B cell (primary cell): ENCODE results near the gene SHE. TPM values are rescaled to one million over a fixed set of nuclear protein-coding genes. Genes with fewer than 3 reads are reported as not detected.

Experiments
- ATAC-seq: fragments of 200-7000 bp; cut with Tn5 transposase; one replicate; pipeline ENCODE4 v1.10.0; 2021; ENCODE audit warnings: low read depth, mild to moderate bottlenecking, moderate number of reproducible peaks, moderate library complexity
- CTCF ChIA-PET: fragments of 350-600 bp; sonication (Branson Sonifier 250); formaldehyde crosslinking; loops from one replicate; lab custom pipeline; 2021; ENCODE audit warnings: antibody characterized with exemption, inconsistent platforms; lab: Charles Lee
- POLR2A ChIA-PET: fragments of 350-600 bp; sonication (Branson Sonifier 250); formaldehyde crosslinking; loops from one replicate; lab custom pipeline; 2021; ENCODE audit warnings: antibody characterized with exemption; lab: Charles Lee
- DNase-seq: peaks from one replicate; pipeline ENCODE4 v3.0.0; 2013
- H2AFZ ChIP-seq: 2 replicates; pipeline ENCODE4 v1.6.1; 2012; ENCODE audit warnings: mild to moderate bottlenecking, low read depth, low read length; ENCODE audit not compliant: insufficient read depth, poor library complexity, severe bottlenecking
- H3K27ac ChIP-seq, 2 donors: 1 replicate in 1 of 2; 2 replicates in 1 of 2; pipeline ENCODE4 v1.5.1; 2012 to 2013; ENCODE audit warnings: low read length in 2 of 2, mild to moderate bottlenecking in 2 of 2, moderate library complexity in 1 of 2
- H3K27me3 ChIP-seq, 4 experiments: fragments of 200-600 bp in 1 of 4; sonication (generic) in 1 of 4; replicated peaks in 1 of 4; 1 replicate in 2 of 4; 2 replicates in 2 of 4; pipeline versions ENCODE4 v1.6.1 to v1.7.0; 2013 to 2016; ENCODE audit warnings: low read length in 3 of 4, mild to moderate bottlenecking in 2 of 4, mixed read lengths in 1 of 4, moderate library complexity in 1 of 4; ENCODE audit not compliant: insufficient read depth in 4 of 4, control insufficient read depth in 3 of 4; ENCODE audit errors: control extremely low read depth in 1 of 4
- H3K36me3 ChIP-seq, 2 experiments: replicated peaks in 1 of 2; 1 replicate in 1 of 2; 2 replicates in 1 of 2; pipeline versions ENCODE4 v1.6.1 to v1.7.1; 2013; ENCODE audit warnings: low read length in 1 of 2; ENCODE audit not compliant: insufficient read depth in 2 of 2, control insufficient read depth in 1 of 2; ENCODE audit errors: control extremely low read depth in 1 of 2, extremely low read depth in 1 of 2
- H3K4me1 ChIP-seq, 2 donors: fragments of 200-600 bp in 1 of 2; sonication (generic) in 1 of 2; 1 replicate in 1 of 2; 2 replicates in 1 of 2; pipeline versions ENCODE4 v1.5.1 to v1.6.1; 2013 to 2017; ENCODE audit warnings: low read length in 2 of 2; ENCODE audit not compliant: control insufficient read depth in 2 of 2, insufficient read depth in 2 of 2
- H3K4me2 ChIP-seq: replicated peaks from 2 replicates; pipeline ENCODE3; 2012; ENCODE audit warnings: mild to moderate bottlenecking, low read depth, low read length; ENCODE audit not compliant: poor library complexity, severe bottlenecking
- H3K4me3 ChIP-seq, 5 experiments: fragments of 200-600 bp in 1 of 5; sonication (generic) in 1 of 5; 1 replicate in 3 of 5; 2 replicates in 2 of 5; pipeline versions ENCODE4 v1.5.1 to v1.7.0; 2011 to 2016; ENCODE audit warnings: low read length in 4 of 5, mild to moderate bottlenecking in 4 of 5, low read depth in 2 of 5, control low read depth in 1 of 5, moderate library complexity in 1 of 5; ENCODE audit not compliant: insufficient read depth in 1 of 5; ENCODE audit errors: control extremely low read depth in 1 of 5, extremely low read depth in 1 of 5
- H3K79me2 ChIP-seq: fragments of 200-600 bp; sonication (generic); one replicate; pipeline ENCODE4 v1.6.0; 2016; ENCODE audit warnings: low read length; ENCODE audit not compliant: control insufficient read depth, insufficient read depth
- H3K9ac ChIP-seq: fragments of 200-600 bp; sonication (generic); 2 replicates; pipeline ENCODE4 v1.6.1; 2017; ENCODE audit warnings: mild to moderate bottlenecking, low read length, moderate library complexity
- H3K9me3 ChIP-seq, 3 donors: one replicate each; pipeline versions ENCODE4 v1.6.1 to v1.7.1; 2013; ENCODE audit warnings: low read length in 2 of 3; ENCODE audit not compliant: control insufficient read depth in 2 of 3, insufficient read depth in 1 of 3; ENCODE audit errors: control extremely low read depth in 1 of 3
- H4K20me1 ChIP-seq: 2 replicates; pipeline ENCODE4 v1.6.0; 2012; ENCODE audit warnings: mild to moderate bottlenecking, low read length; ENCODE audit not compliant: insufficient read depth, control insufficient read depth, poor library complexity, severe bottlenecking
- H3K27ac Mint-ChIP-seq: one replicate; pipeline ENCODE4 v1.8.0; 2021; ENCODE audit warnings: mixed read lengths
- H3K27me3 Mint-ChIP-seq: one replicate; pipeline ENCODE4 v1.8.0; 2021; ENCODE audit warnings: mixed read lengths
- H3K4me1 Mint-ChIP-seq: one replicate; pipeline ENCODE4 v1.8.0; 2021; ENCODE audit warnings: mixed read lengths
- H3K4me3 Mint-ChIP-seq: one replicate; pipeline ENCODE4 v1.8.0; 2021; ENCODE audit warnings: mixed read lengths
- H3K9me3 Mint-ChIP-seq: one replicate; pipeline ENCODE4 v1.8.0; 2022; ENCODE audit warnings: mixed read lengths; ENCODE audit not compliant: insufficient read depth
- CTCF ChIP-seq: fragments of 200-600 bp; IDR thresholded peaks from one replicate; pipeline ENCODE4 v1.8.0; 2022; ENCODE audit warnings: antibody characterized with exemption, mild to moderate bottlenecking
- EZH2 ChIP-seq: IDR thresholded peaks from 2 replicates; pipeline ENCODE4 v1.6.1; 2012; ENCODE audit warnings: borderline replicate concordance, low read depth, mild to moderate bottlenecking, moderate library complexity, low read length; ENCODE audit not compliant: insufficient read depth, poor library complexity, severe bottlenecking
- WGBS: methylation state at CpG from one replicate; pipeline ENCODE4 v1.1.5; 2013; ENCODE audit warnings: missing lambda C conversion rate; ENCODE audit not compliant: insufficient coverage; 5-methylcytosine and 5-hydroxymethylcytosine counted together
- intact Hi-C: fragments of 100-400 bp; cut with micrococcal nuclease; formaldehyde crosslinking; loops from one replicate; pipeline ENCODE4 v1.10.0; 2022
- polyA plus RNA-seq: library from polyadenylated mRNA; depleted of rRNA; stranded (reverse); fragments of >200 nt; gene quantifications from 2 replicates; pipeline ENCODE4 v1.2.3, GENCODE V29; 2012
- total RNA-seq, 2 donors: library from RNA; stranded (reverse); fragments of 120-200 nt in 1 of 2; gene quantifications; 1 replicate in 1 of 2; 2 replicates in 1 of 2; pipeline versions ENCODE4 v1.2.3 to v1.2.4, GENCODE V29; 2013 to 2022

Gene SHE
- total and polyA plus RNA-seq, 2 donors (not counting 1 experiment from before 2014, with no cell fraction given): 0.01 TPM; not detected in 1

- TF ChIP-seq CTCF: no peak
- no peak for TF ChIP-seq EZH2
- ChIA-PET CTCF (interaction anchor here (1.1 kb wide), 1 partner anchor 77 kb away, joined by 3 read pairs; no protein-coding TSS in a partner anchor), POLR2A (no interaction called here)
- Histone ChIP-seq H3K4me2 (no peak overlapping the region), H3K79me2 (no peaks in the 10 kb centered on the region), H3K36me3 (no peaks in the 10 kb centered on the region), H3K4me3 (no peak overlapping the region), H2AFZ (no peak overlapping the region), H3K9me3 (no peaks in the 10 kb centered on the region), H4K20me1 (no peaks in the 10 kb centered on the region), H3K27ac (no peak overlapping the region), H3K9ac (no peak overlapping the region), H3K4me1 (peaks cover 0 to 12% of the 10 kb centered on the region in 2 donors), H3K27me3 (no peaks in the 10 kb centered on the region)
- no peak for DNase-seq
- intact Hi-C loops: no loop called here
- ATAC-seq: no peak
- no peaks in the 10 kb centered on the region for H3K27me3 Mint-ChIP-seq
- peaks cover 15% of the 10 kb centered on the region for H3K4me1 Mint-ChIP-seq
- no peak overlapping the region for H3K4me3 Mint-ChIP-seq
- WGBS: 97% methylated on average over 7 of the region's 10 CpGs
- H3K27ac Mint-ChIP-seq: no peak overlapping the region
- no peaks in the 10 kb centered on the region for H3K9me3 Mint-ChIP-seq
Observed at GRCh38 chr1:154469844-154470560, 32.2 kb downstream of the SHE start.

GRCh38 chr1:154468535-154469250 lies 33.5 kb downstream of the SHE start:
- 97% methylated on average over 10 of the region's 12 CpGs for WGBS
- peaks cover 0 to 5% of the 10 kb centered on the region in 2 donors for H3K4me1 ChIP-seq
- no peak overlapping the region for H3K9ac ChIP-seq
- Mint-ChIP-seq H3K27me3 (no peaks in the 10 kb centered on the region), H3K9me3 (no peaks in the 10 kb centered on the region), H3K4me3 (no peak overlapping the region), H3K27ac (no peak overlapping the region), H3K4me1 (peaks cover 15% of the 10 kb centered on the region)
- CTCF ChIA-PET: interaction anchor here (0.9 to 2.7 kb wide), 3 partner anchors 11 to 63 kb away, joined by 3 to 7 read pairs (median 6); partner anchors contain the start of gene IL6R
- intact Hi-C loops: no loop called here
- no peaks in the 10 kb centered on the region for H3K79me2 ChIP-seq
- H3K4me2 ChIP-seq: no peak overlapping the region
- H3K36me3 ChIP-seq: no peaks in the 10 kb centered on the region
- TF ChIP-seq CTCF: no peak
- TF ChIP-seq EZH2: no peak
- H3K27me3 ChIP-seq: no peaks in the 10 kb centered on the region
- H4K20me1 ChIP-seq: no peaks in the 10 kb centered on the region
- no peaks in the 10 kb centered on the region for H3K9me3 ChIP-seq
- POLR2A ChIA-PET: no interaction called here
- no peak overlapping the region for H3K27ac ChIP-seq
- ATAC-seq: no peak
- H2AFZ ChIP-seq: no peak overlapping the region
- no peak overlapping the region for H3K4me3 ChIP-seq
- DNase-seq: no peak
